H1 (cell line): ENCODE measurements around the gene TRIM38. TPM values are rescaled to one million over a fixed set of nuclear protein-coding genes. Genes with fewer than 3 reads are reported as not detected.

Experiments
- CHD1 ChIP-seq: IDR thresholded peaks from 2 replicates; pipeline ENCODE4 v1.6.1; 2012; ENCODE audit warnings: low read depth, low read length, improper control_type of control experiment
- CHD7 ChIP-seq: fragments of 300-600 bp; sonication (generic); IDR thresholded peaks from 2 replicates; pipeline ENCODE4 v1.7.1; 2012; ENCODE audit warnings: low read length, moderate library complexity, mild to moderate bottlenecking, inconsistent platforms; ENCODE audit not compliant: insufficient replicate concordance
- CREB1 ChIP-seq: IDR thresholded peaks from 2 replicates; pipeline ENCODE4 v1.6.1; 2012; ENCODE audit warnings: inconsistent platforms
- EP300 ChIP-seq, 2 experiments: IDR thresholded peaks; 1 replicate in 1 of 2; 2 replicates in 1 of 2; pipeline ENCODE4 v1.6.1; 2011 to 2012; ENCODE audit warnings: low read depth in 2 of 2, low read length in 2 of 2, mild to moderate bottlenecking in 2 of 2, borderline replicate concordance in 1 of 2, inconsistent platforms in 1 of 2, moderate library complexity in 1 of 2
- KDM4A ChIP-seq: IDR thresholded peaks from one replicate; pipeline ENCODE4 v1.7.1; 2012; ENCODE audit warnings: low read depth, mild to moderate bottlenecking, moderate library complexity, low read length, inconsistent platforms; ENCODE audit not compliant: severe bottlenecking
- POU5F1 ChIP-seq: IDR thresholded peaks from 2 replicates; pipeline ENCODE4 v1.6.1; 2011; ENCODE audit warnings: low read depth, mild to moderate bottlenecking, low read length, moderate library complexity
- RBBP5 ChIP-seq: IDR thresholded peaks from 2 replicates; pipeline ENCODE4 v1.7.1; 2012; ENCODE audit warnings: low read depth, mild to moderate bottlenecking, inconsistent platforms, low read length, moderate library complexity, borderline replicate concordance
- SIRT6 ChIP-seq: IDR thresholded peaks from one replicate; pipeline ENCODE4 v1.7.1; 2012; ENCODE audit warnings: low read length, inconsistent platforms
- SP1 ChIP-seq: IDR thresholded peaks from 2 replicates; pipeline ENCODE4 v1.6.1; 2011; ENCODE audit warnings: low read depth, low read length
- SP2 ChIP-seq: IDR thresholded peaks from 2 replicates; pipeline ENCODE4 v1.6.1; 2012; ENCODE audit warnings: mild to moderate bottlenecking, low read length, inconsistent platforms
- polyA plus RNA-seq, 7 experiments: library from polyadenylated mRNA; depleted of rRNA in 3 of 7; stranded (reverse) in 5 of 7; unstranded in 2 of 7; fragments of >200 nt in 5 of 7; fragments of 200-250 nt in 2 of 7; gene quantifications; 1 replicate in 5 of 7; 2 replicates in 1 of 7; 4 replicates in 1 of 7; pipeline versions ENCODE4 v1.2.1 to v1.2.3, GENCODE V29; 2011 to 2013; ENCODE audit warnings: missing spikeins in 2 of 7, mixed read lengths in 2 of 7
- total RNA-seq: library from RNA; stranded (reverse); fragmentation: NEBNext Ultra II Directional; extraction: Animal tissue kit (Norgen Biotek cat#: 25700); gene quantifications from 2 replicates; pipeline ENCODE4 v1.2.1, GENCODE V29; 2021

Gene TRIM38
- total and polyA plus RNA-seq, 2 of the 8 experiments (the other 6 are each of a cell fraction or from before 2014, with no cell fraction given): 0.43 to 0.56 TPM

GRCh38 chr6:25992413-25993340, 30.1 kb downstream of the TRIM38 start (continued):
- TF ChIP-seq CHD1 (no peak), CHD7 (no peak), KDM4A (peak; percentile 15), CREB1 (peak; percentile 51; the same call in 1 of the 2 replicates), SP1 (no peak), POU5F1 (no peak), SP2 (no peak), SIRT6 (no peak), RBBP5 (no peak; the same call in 1 of the 2 replicates), EP300 (IDR thresholded peaks at IDR 0.05; ENCODE audit: borderline replicate concordance in 1 of 2, low read depth in 2 of 2, low read length in 2 of 2) (peak in 1 of 2 experiments; percentile 69; a peak in 1 of 3 replicates)
- TF ChIP-seq, all 59 proteins: peak for 25
